ENCODE data around the gene CDKAL1. TPM values are rescaled to one million over a fixed set of nuclear protein-coding genes. Genes with fewer than 3 reads are reported as not detected.

Gene CDKAL1
- total and polyA plus RNA-seq, 2 donors: 9.8 to 19.9 TPM

GRCh38 chr6:20997770-20998147 is 463.5 kb downstream of the CDKAL1 start:
- no peak for DNase-seq (ENCODE audit: low read depth in 6 of 9, low spot score in 9 of 9)
- no peaks in the 10 kb centered on the region for H3K9me3 ChIP-seq (ENCODE audit: control insufficient read depth in 2 of 2, insufficient read depth in 1 of 2, low read length in 1 of 2)
- H3K27me3 ChIP-seq (ENCODE audit: control insufficient read depth in 2 of 2, insufficient read depth in 1 of 2, low read length in 1 of 2): no peaks in the 10 kb centered on the region
- WGBS: 96% methylated on average over 3 of the region's 3 CpGs
- H3K27ac ChIP-seq (ENCODE audit: low read depth in 1 of 2, low read length in 1 of 2): no peak overlapping the region
- no peaks in the 10 kb centered on the region for H3K36me3 ChIP-seq (ENCODE audit: control insufficient read depth in 2 of 2, insufficient read depth in 2 of 2, low read length in 1 of 2)
- no peak overlapping the region for H3K4me3 ChIP-seq (ENCODE audit: low read length in 2 of 2)
- no peaks in the 10 kb centered on the region for H3K4me1 ChIP-seq (ENCODE audit: control insufficient read depth in 2 of 2, insufficient read depth in 2 of 2, low read length in 2 of 2)

- WGBS: 97% methylated on average over 6 of the region's 6 CpGs
- no peaks in the 10 kb centered on the region for H3K9me3 ChIP-seq (ENCODE audit: control insufficient read depth in 2 of 2, insufficient read depth in 1 of 2, low read length in 1 of 2)
- H3K36me3 ChIP-seq (ENCODE audit: control insufficient read depth in 2 of 2, insufficient read depth in 2 of 2, low read length in 1 of 2): no peaks in the 10 kb centered on the region
- H3K4me3 ChIP-seq (ENCODE audit: low read length in 2 of 2): no peak overlapping the region
- no peak for DNase-seq (ENCODE audit: low read depth in 6 of 9, low spot score in 9 of 9)
- no peak overlapping the region for H3K27ac ChIP-seq (ENCODE audit: low read depth in 1 of 2, low read length in 1 of 2)
- H3K4me1 ChIP-seq (ENCODE audit: control insufficient read depth in 2 of 2, insufficient read depth in 2 of 2, low read length in 2 of 2): no peaks in the 10 kb centered on the region
- no peaks in the 10 kb centered on the region for H3K27me3 ChIP-seq (ENCODE audit: control insufficient read depth in 2 of 2, insufficient read depth in 1 of 2, low read length in 1 of 2)
These were observed 464.6 kb downstream of the CDKAL1 start for GRCh38 chr6:20998748-20999448.

- Histone ChIP-seq H3K9me3 (ENCODE audit: control insufficient read depth in 2 of 2, insufficient read depth in 1 of 2, low read length in 1 of 2) (no peaks in the 10 kb centered on the region), H3K27me3 (ENCODE audit: control insufficient read depth in 2 of 2, insufficient read depth in 1 of 2, low read length in 1 of 2) (no peaks in the 10 kb centered on the region), H3K4me3 (ENCODE audit: low read length in 2 of 2) (no peak overlapping the region), H3K36me3 (ENCODE audit: control insufficient read depth in 2 of 2, insufficient read depth in 2 of 2, low read length in 1 of 2) (no peaks in the 10 kb centered on the region), H3K4me1 (ENCODE audit: control insufficient read depth in 2 of 2, insufficient read depth in 2 of 2, low read length in 2 of 2) (no peaks in the 10 kb centered on the region), H3K27ac (ENCODE audit: low read depth in 1 of 2, low read length in 1 of 2) (no peak overlapping the region)
- 18% methylated on average over 2 of the region's 2 CpGs for WGBS
- peak in 3 of 9 donors; percentile 4 to 33 (median 6) for DNase-seq (ENCODE audit: low read depth in 6 of 9, low spot score in 9 of 9)
These were observed 466.1 kb downstream of the CDKAL1 start for GRCh38 chr6:21000331-21000801.

GRCh38 chr6:21001736-21002135 is 467.5 kb downstream of the CDKAL1 start:
- Histone ChIP-seq H3K36me3 (ENCODE audit: control insufficient read depth in 2 of 2, insufficient read depth in 2 of 2, low read length in 1 of 2) (no peaks in the 10 kb centered on the region), H3K27ac (ENCODE audit: low read depth in 1 of 2, low read length in 1 of 2) (no peak overlapping the region), H3K4me3 (ENCODE audit: low read length in 2 of 2) (no peak overlapping the region), H3K9me3 (ENCODE audit: control insufficient read depth in 2 of 2, insufficient read depth in 1 of 2, low read length in 1 of 2) (no peaks in the 10 kb centered on the region), H3K27me3 (ENCODE audit: control insufficient read depth in 2 of 2, insufficient read depth in 1 of 2, low read length in 1 of 2) (no peaks in the 10 kb centered on the region), H3K4me1 (ENCODE audit: control insufficient read depth in 2 of 2, insufficient read depth in 2 of 2, low read length in 2 of 2) (no peaks in the 10 kb centered on the region)
- DNase-seq (ENCODE audit: low read depth in 6 of 9, low spot score in 9 of 9): no peak
- WGBS: 95% methylated on average over 3 of the region's 3 CpGs

- no peak overlapping the region for H3K4me3 ChIP-seq (ENCODE audit: low read length in 2 of 2)
- no peak overlapping the region for H3K27ac ChIP-seq (ENCODE audit: low read depth in 1 of 2, low read length in 1 of 2)
- WGBS: 94% methylated on average over 3 of the region's 3 CpGs
- no peaks in the 10 kb centered on the region for H3K4me1 ChIP-seq (ENCODE audit: control insufficient read depth in 2 of 2, insufficient read depth in 2 of 2, low read length in 2 of 2)
- H3K27me3 ChIP-seq (ENCODE audit: control insufficient read depth in 2 of 2, insufficient read depth in 1 of 2, low read length in 1 of 2): no peaks in the 10 kb centered on the region
- H3K9me3 ChIP-seq (ENCODE audit: control insufficient read depth in 2 of 2, insufficient read depth in 1 of 2, low read length in 1 of 2): no peaks in the 10 kb centered on the region
- no peak for DNase-seq (ENCODE audit: low read depth in 6 of 9, low spot score in 9 of 9)
- H3K36me3 ChIP-seq (ENCODE audit: control insufficient read depth in 2 of 2, insufficient read depth in 2 of 2, low read length in 1 of 2): no peaks in the 10 kb centered on the region
These were observed 469.7 kb downstream of the CDKAL1 start for GRCh38 chr6:21003780-21004541.

GRCh38 chr6:21005816-21006570 is 471.7 kb downstream of the CDKAL1 start:
- H3K36me3 ChIP-seq (ENCODE audit: control insufficient read depth in 2 of 2, insufficient read depth in 2 of 2, low read length in 1 of 2): no peaks in the 10 kb centered on the region
- H3K4me1 ChIP-seq (ENCODE audit: control insufficient read depth in 2 of 2, insufficient read depth in 2 of 2, low read length in 2 of 2): no peaks in the 10 kb centered on the region
- H3K4me3 ChIP-seq (ENCODE audit: low read length in 2 of 2): no peak overlapping the region
- H3K27me3 ChIP-seq (ENCODE audit: control insufficient read depth in 2 of 2, insufficient read depth in 1 of 2, low read length in 1 of 2): no peaks in the 10 kb centered on the region
- H3K9me3 ChIP-seq (ENCODE audit: control insufficient read depth in 2 of 2, insufficient read depth in 1 of 2, low read length in 1 of 2): no peaks in the 10 kb centered on the region
- no peak for DNase-seq (ENCODE audit: low read depth in 6 of 9, low spot score in 9 of 9)
- H3K27ac ChIP-seq (ENCODE audit: low read depth in 1 of 2, low read length in 1 of 2): no peak overlapping the region
- WGBS: 94% methylated on average over 3 of the region's 3 CpGs

- 99% methylated on average over 2 of the region's 2 CpGs for WGBS
- no peak for DNase-seq (ENCODE audit: low read depth in 6 of 9, low spot score in 9 of 9)
These were observed 485.4 kb downstream of the CDKAL1 start for GRCh38 chr6:21019614-21020013.

GRCh38 chr6:21022343-21023107 is 488.3 kb downstream of the CDKAL1 start:
- H3K9me3 ChIP-seq (ENCODE audit: control insufficient read depth in 2 of 2, insufficient read depth in 1 of 2, low read length in 1 of 2): no peaks in the 10 kb centered on the region
- no peaks in the 10 kb centered on the region for H3K36me3 ChIP-seq (ENCODE audit: control insufficient read depth in 2 of 2, insufficient read depth in 2 of 2, low read length in 1 of 2)
- no peaks in the 10 kb centered on the region for H3K4me1 ChIP-seq (ENCODE audit: control insufficient read depth in 2 of 2, insufficient read depth in 2 of 2, low read length in 2 of 2)
- H3K27ac ChIP-seq (ENCODE audit: low read depth in 1 of 2, low read length in 1 of 2): no peak overlapping the region
- 94% methylated on average over 7 of the region's 7 CpGs for WGBS
- DNase-seq (ENCODE audit: low read depth in 6 of 9, low spot score in 9 of 9): no peak
- no peak overlapping the region for H3K4me3 ChIP-seq (ENCODE audit: low read length in 2 of 2)
- no peaks in the 10 kb centered on the region for H3K27me3 ChIP-seq (ENCODE audit: control insufficient read depth in 2 of 2, insufficient read depth in 1 of 2, low read length in 1 of 2)

More at GRCh38 chr6:21019614-21020013, 485.4 kb downstream of the CDKAL1 start:
- Histone ChIP-seq H3K4me3 (ENCODE audit: low read length in 2 of 2) (no peak overlapping the region), H3K36me3 (ENCODE audit: control insufficient read depth in 2 of 2, insufficient read depth in 2 of 2, low read length in 1 of 2) (no peaks in the 10 kb centered on the region), H3K4me1 (ENCODE audit: control insufficient read depth in 2 of 2, insufficient read depth in 2 of 2, low read length in 2 of 2) (no peaks in the 10 kb centered on the region), H3K27me3 (ENCODE audit: control insufficient read depth in 2 of 2, insufficient read depth in 1 of 2, low read length in 1 of 2) (no peaks in the 10 kb centered on the region), H3K9me3 (ENCODE audit: control insufficient read depth in 2 of 2, insufficient read depth in 1 of 2, low read length in 1 of 2) (no peaks in the 10 kb centered on the region), H3K27ac (ENCODE audit: low read depth in 1 of 2, low read length in 1 of 2) (no peak overlapping the region)

Measured in thymus (tissue), 11 donors.